HepG2 (cell line): Measurements from ENCODE around the gene ESPN. TPM values are rescaled to one million over a fixed set of nuclear protein-coding genes. Genes with fewer than 3 reads are reported as not detected.

Experiments used
- ADNP ChIP-seq: sonication (generic); formaldehyde crosslinking; IDR thresholded peaks from 2 replicates; pipeline ENCODE4 v1.4.0; 2020; ENCODE audit warnings: missing genetic modification reagents
- ATF7 ChIP-seq, 2 experiments: fragments of 450-650 bp in 1 of 2; sonication (generic) in 1 of 2; formaldehyde crosslinking in 1 of 2; IDR thresholded peaks; 2 replicates each; pipeline versions ENCODE4 v1.4.0 to v1.6.1; 2016 to 2020; ENCODE audit warnings: antibody characterized with exemption in 1 of 2, mild to moderate bottlenecking in 1 of 2, missing genetic modification reagents in 1 of 2
- EP300 ChIP-seq, 3 experiments: sonication (generic) in 1 of 3; formaldehyde crosslinking in 1 of 3; IDR thresholded peaks; 2 replicates each; pipeline versions ENCODE4 v1.5.1 to v1.6.1; 2011 to 2020; ENCODE audit warnings: low read depth in 2 of 3, low read length in 2 of 3, borderline replicate concordance in 1 of 3, improper control_type of control experiment in 1 of 3, mild to moderate bottlenecking in 1 of 3, missing genetic modification reagents in 1 of 3, moderate library complexity in 1 of 3
- HCFC1 ChIP-seq: fragments of 150-350 bp; IDR thresholded peaks from 2 replicates; pipeline ENCODE4 v1.6.1; 2014; ENCODE audit warnings: low read depth, low read length
- HES4 ChIP-seq: sonication (generic); formaldehyde crosslinking; IDR thresholded peaks from 2 replicates; pipeline ENCODE4 v1.9.0; 2021; ENCODE audit warnings: mild to moderate bottlenecking, missing genetic modification reagents, borderline replicate concordance
- MAFG ChIP-seq: sonication (generic); formaldehyde crosslinking; IDR thresholded peaks from 2 replicates; pipeline ENCODE4 v1.5.1; 2020; ENCODE audit warnings: mild to moderate bottlenecking, missing genetic modification reagents
- MAFK ChIP-seq, 2 experiments: IDR thresholded peaks in 1 of 2; conservative IDR thresholded peaks in 1 of 2; 2 replicates each; pipeline ENCODE4 v1.6.1; 2011; ENCODE audit warnings: improper control_type of control experiment in 2 of 2, low read length in 2 of 2
- NAIF1 ChIP-seq: sonication (generic); formaldehyde crosslinking; IDR thresholded peaks from 2 replicates; pipeline ENCODE4 v1.5.0; 2020; ENCODE audit warnings: mild to moderate bottlenecking, missing genetic modification reagents, borderline replicate concordance
- NCOR1 ChIP-seq: fragments of 200-600 bp; sonication (generic); IDR thresholded peaks from 2 replicates; pipeline ENCODE4 v1.7.0; 2017; ENCODE audit warnings: antibody characterized with exemption, low read length, borderline replicate concordance
- POLR2A ChIP-seq, 2 experiments: IDR thresholded peaks; 2 replicates each; pipeline ENCODE4 v1.6.1; 2011; ENCODE audit warnings: low read depth in 2 of 2, low read length in 2 of 2, mild to moderate bottlenecking in 1 of 2, moderate library complexity in 1 of 2; ENCODE audit not compliant: insufficient read depth in 1 of 2
- POLR2G ChIP-seq: fragments of 200-400 bp; formaldehyde crosslinking; IDR thresholded peaks from 2 replicates; pipeline ENCODE4 v1.6.1; 2018; ENCODE audit warnings: mild to moderate bottlenecking, low read depth, low read length, moderate library complexity
- RBM22 ChIP-seq: fragments of 200-400 bp; formaldehyde crosslinking; optimal IDR thresholded peaks from 2 replicates; pipeline ENCODE3; 2017; ENCODE audit warnings: mild to moderate bottlenecking, low read length, moderate library complexity
- SNAPC2 ChIP-seq: sonication (generic); formaldehyde crosslinking; IDR thresholded peaks from 2 replicates; pipeline ENCODE4 v1.8.1; 2022; ENCODE audit warnings: mild to moderate bottlenecking, missing genetic modification reagents
- SOX6 ChIP-seq, 2 experiments: fragments of 450-650 bp in 1 of 2; sonication (generic) in 1 of 2; formaldehyde crosslinking in 1 of 2; IDR thresholded peaks; 2 replicates each; pipeline versions ENCODE4 v1.4.0 to v1.6.1; 2017 to 2020; ENCODE audit warnings: antibody characterized with exemption in 1 of 2, mild to moderate bottlenecking in 1 of 2, missing genetic modification reagents in 1 of 2
- SRSF9 ChIP-seq: fragments of 200-400 bp; formaldehyde crosslinking; IDR thresholded peaks from 2 replicates; pipeline ENCODE4 v1.6.1; 2018; ENCODE audit warnings: borderline replicate concordance, mild to moderate bottlenecking, low read depth, low read length; ENCODE audit not compliant: insufficient read depth, poor library complexity, severe bottlenecking
- ZBTB34 ChIP-seq: sonication (generic); formaldehyde crosslinking; IDR thresholded peaks from 2 replicates; pipeline ENCODE4 v1.8.0; 2022; ENCODE audit warnings: mild to moderate bottlenecking, missing genetic modification reagents
- ZNF260 ChIP-seq: sonication (generic); formaldehyde crosslinking; IDR thresholded peaks from 2 replicates; pipeline ENCODE4 v1.4.0; 2020; ENCODE audit warnings: missing genetic modification reagents, low read depth, mild to moderate bottlenecking, borderline replicate concordance
- ZNF607 ChIP-seq: sonication (generic); formaldehyde crosslinking; IDR thresholded peaks from 2 replicates; pipeline ENCODE4 v1.5.1; 2020; ENCODE audit warnings: missing genetic modification reagents, mild to moderate bottlenecking, borderline replicate concordance
- ZNF670 ChIP-seq: sonication (generic); formaldehyde crosslinking; IDR thresholded peaks from 2 replicates; pipeline ENCODE4 v1.8.0; 2022; ENCODE audit warnings: mild to moderate bottlenecking, missing genetic modification reagents, borderline replicate concordance
- ZNF776 ChIP-seq: sonication (generic); formaldehyde crosslinking; IDR thresholded peaks from 2 replicates; pipeline ENCODE4 v1.4.0; 2020; ENCODE audit warnings: mild to moderate bottlenecking, missing genetic modification reagents
- polyA plus RNA-seq, 8 experiments: library from polyadenylated mRNA; depleted of rRNA in 3 of 8; stranded (reverse) in 7 of 8; unstranded in 1 of 8; fragments of >200 nt; fragmentation: Illumina TruSeq in 4 of 8; extraction: Trizol in 4 of 8; gene quantifications; 2 replicates each; pipeline versions ENCODE4 v1.2.1 to v1.2.3, GENCODE V29; 2011 to 2016; ENCODE audit warnings: low read depth in 4 of 8, missing spikeins in 1 of 8, mixed read lengths in 1 of 8; ENCODE audit not compliant: insufficient read depth in 1 of 8
- total RNA-seq, 5 experiments: library from RNA; depleted of rRNA; stranded (reverse); fragments of >200 nt; fragmentation: Illumina TruSeq; extraction: Trizol; gene quantifications; 2 replicates each; pipeline ENCODE4 v1.2.3, GENCODE V29; 2016; ENCODE audit warnings: low read depth in 1 of 5
- TF ChIP-seq, protein P1 (sequence below), 2 experiments: sonication (generic) in 1 of 2; formaldehyde crosslinking in 1 of 2; IDR thresholded peaks; 2 replicates each; pipeline versions ENCODE4 v1.5.1 to v1.6.1; 2011 to 2020; ENCODE audit warnings: borderline replicate concordance in 1 of 2, low read depth in 1 of 2, low read length in 1 of 2, mild to moderate bottlenecking in 1 of 2, missing genetic modification reagents in 1 of 2, moderate library complexity in 1 of 2
- TF ChIP-seq, protein P2 (sequence below): sonication (generic); formaldehyde crosslinking; IDR thresholded peaks from 2 replicates; pipeline ENCODE4 v1.5.1; 2020; ENCODE audit warnings: mild to moderate bottlenecking, moderate library complexity, missing genetic modification reagents

ESPN gene
- total and polyA plus RNA-seq, 2 of the 13 experiments (the other 11 are each of a cell fraction or from before 2014, with no cell fraction given): 48.6 to 54.2 TPM

DNA sequence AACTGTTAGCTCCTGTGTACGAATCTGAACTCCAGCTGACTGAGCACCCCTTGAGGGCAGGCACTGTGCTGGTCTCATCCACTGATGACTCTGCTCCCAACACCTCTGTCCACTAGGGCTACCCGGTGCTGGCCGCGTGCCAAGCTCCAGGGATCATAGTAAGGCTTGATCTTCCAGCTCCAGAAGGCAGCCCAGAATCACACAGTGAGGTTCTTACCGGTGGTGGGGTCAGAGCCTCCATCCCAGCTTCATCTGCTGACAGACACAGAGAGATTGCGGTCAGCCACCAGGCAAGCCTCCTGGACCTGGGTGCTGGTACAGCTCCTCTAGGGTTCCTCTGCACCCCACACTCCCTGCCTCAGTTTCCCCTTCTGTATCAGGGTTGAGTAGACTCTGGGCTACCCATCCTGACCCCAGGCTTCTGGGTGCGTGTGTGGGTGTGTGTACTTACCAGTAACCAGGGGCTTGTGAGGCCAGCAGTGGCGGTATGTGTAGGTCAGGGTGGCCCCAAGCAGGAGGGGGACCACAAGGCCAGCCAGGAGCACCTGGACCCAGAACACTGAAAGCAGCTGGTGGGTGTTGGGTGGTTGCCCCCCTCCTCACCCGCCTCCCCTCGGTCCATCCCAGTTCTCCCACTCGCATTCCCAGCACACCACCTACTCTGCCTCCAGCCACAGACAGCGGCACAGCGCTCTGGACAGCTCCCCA is 38.0 kb downstream of the ESPN start (continued):
- 0 out of 2 replicates have a peak, but pooled peaks have one; percentile 15 for TF ChIP-seq ZBTB34 (CRISPR knock-in tag)
- no peak for TF ChIP-seq MAFG
- no peak for TF ChIP-seq EP300 (IDR thresholded peaks at IDR 0.05; ENCODE audit: low read depth in 2 of 2, low read length in 2 of 2)
- no peak for TF ChIP-seq EP300 (CRISPR knock-in tag; IDR thresholded peaks at IDR 0.05; ENCODE audit: borderline replicate concordance)
- peak; percentile 69 for TF ChIP-seq RBM22
- peak; percentile 30 for TF ChIP-seq POLR2G
- no peak for TF ChIP-seq SRSF9
- no peak for TF ChIP-seq ADNP
- TF ChIP-seq, protein P1, sequence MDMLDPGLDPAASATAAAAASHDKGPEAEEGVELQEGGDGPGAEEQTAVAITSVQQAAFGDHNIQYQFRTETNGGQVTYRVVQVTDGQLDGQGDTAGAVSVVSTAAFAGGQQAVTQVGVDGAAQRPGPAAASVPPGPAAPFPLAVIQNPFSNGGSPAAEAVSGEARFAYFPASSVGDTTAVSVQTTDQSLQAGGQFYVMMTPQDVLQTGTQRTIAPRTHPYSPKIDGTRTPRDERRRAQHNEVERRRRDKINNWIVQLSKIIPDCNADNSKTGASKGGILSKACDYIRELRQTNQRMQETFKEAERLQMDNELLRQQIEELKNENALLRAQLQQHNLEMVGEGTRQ (IDR thresholded peaks at IDR 0.05; ENCODE audit: low read depth, low read length): 0 out of 2 replicates have a peak, but pooled peaks have one; percentile 20
- TF ChIP-seq, protein P1 (CRISPR knock-in tag; IDR thresholded peaks at IDR 0.05; ENCODE audit: borderline replicate concordance): no peak
- no peak for TF ChIP-seq ZNF260 (CRISPR knock-in tag)
- no peak for TF ChIP-seq SOX6 (IDR thresholded peaks at IDR 0.05)
- no peak for TF ChIP-seq SOX6 (CRISPR knock-in tag; IDR thresholded peaks at IDR 0.05)
- peak; percentile 55; the same call in 1 of the 2 replicates for TF ChIP-seq ZNF776 (CRISPR knock-in tag)
- TF ChIP-seq ZNF607 (CRISPR knock-in tag): 0 out of 2 replicates have a peak, but pooled peaks have one; percentile 64
- TF ChIP-seq, protein P2, sequence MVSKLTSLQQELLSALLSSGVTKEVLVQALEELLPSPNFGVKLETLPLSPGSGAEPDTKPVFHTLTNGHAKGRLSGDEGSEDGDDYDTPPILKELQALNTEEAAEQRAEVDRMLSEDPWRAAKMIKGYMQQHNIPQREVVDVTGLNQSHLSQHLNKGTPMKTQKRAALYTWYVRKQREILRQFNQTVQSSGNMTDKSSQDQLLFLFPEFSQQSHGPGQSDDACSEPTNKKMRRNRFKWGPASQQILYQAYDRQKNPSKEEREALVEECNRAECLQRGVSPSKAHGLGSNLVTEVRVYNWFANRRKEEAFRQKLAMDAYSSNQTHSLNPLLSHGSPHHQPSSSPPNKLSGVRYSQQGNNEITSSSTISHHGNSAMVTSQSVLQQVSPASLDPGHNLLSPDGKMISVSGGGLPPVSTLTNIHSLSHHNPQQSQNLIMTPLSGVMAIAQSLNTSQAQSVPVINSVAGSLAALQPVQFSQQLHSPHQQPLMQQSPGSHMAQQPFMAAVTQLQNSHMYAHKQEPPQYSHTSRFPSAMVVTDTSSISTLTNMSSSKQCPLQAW (CRISPR knock-in tag): 0 out of 2 replicates have a peak, but pooled peaks have one; percentile 26
- TF ChIP-seq ATF7 (IDR thresholded peaks at IDR 0.05): no peak
- 0 out of 2 replicates have a peak, but pooled peaks have one; percentile 35 for TF ChIP-seq ATF7 (CRISPR knock-in tag; IDR thresholded peaks at IDR 0.05)
- TF ChIP-seq NAIF1 (CRISPR knock-in tag): no peak
- no peak for TF ChIP-seq ZNF670
- peak in 1 of 2 experiments; percentile 66; a peak in 2 of 4 replicates for TF ChIP-seq POLR2A (IDR thresholded peaks at IDR 0.05; ENCODE audit: insufficient read depth in 1 of 2, low read depth in 2 of 2, low read length in 2 of 2)
- TF ChIP-seq SNAPC2 (CRISPR knock-in tag): peak; percentile 59; the same call in 1 of the 2 replicates
- TF ChIP-seq NCOR1: no peak
- no peak for TF ChIP-seq HCFC1
- no peak for TF ChIP-seq HES4
- TF ChIP-seq MAFK (conservative IDR thresholded peaks at IDR 0.05 in 1 of 2, IDR thresholded peaks at IDR 0.05 in 1 of 2; ENCODE audit: low read length in 2 of 2): no peak
